SKM-1 treated with dmso at 0.1 percent for 144 hours (cell line): ENCODE data around the gene PCCA.
"Not testable (repeated sequence)": the region's sequence is repeated elsewhere in the genome, so short reads cannot be mapped to it uniquely, and the experiment has no call there.

Experiments used
- DNase-seq: peaks from one replicate; lab custom pipeline; 2025; ENCODE audit not compliant: unreplicated experiment; lab: John Stamatoyannopoulos, UW

PCCA gene

GRCh38 chr13:100300243-100300642 is 211.3 kb downstream of the PCCA start:
- no peak for DNase-seq

GRCh38 chr13:100300708-100301107 is 211.8 kb downstream of the PCCA start:
- no peak for DNase-seq

GRCh38 chr13:100301418-100301817 is 212.5 kb downstream of the PCCA start:
- no peak for DNase-seq

GRCh38 chr13:100302391-100302790 is 213.5 kb downstream of the PCCA start:
- DNase-seq = no peak

GRCh38 chr13:100304229-100304628 is 215.3 kb downstream of the PCCA start:
- DNase-seq = no peak

GRCh38 chr13:100305398-100305797 is 216.5 kb downstream of the PCCA start:
- no peak for DNase-seq

GRCh38 chr13:100306030-100306429 is 217.1 kb downstream of the PCCA start:
- DNase-seq = no peak

- DNase-seq = no peak
These were observed 217.6 kb downstream of the PCCA start for GRCh38 chr13:100306434-100306999.

GRCh38 chr13:100314132-100314910 is 225.4 kb downstream of the PCCA start:
- no peak for DNase-seq

- no peak for DNase-seq
These were observed 226.6 kb downstream of the PCCA start for GRCh38 chr13:100315522-100315921.

- DNase-seq = not testable (repeated sequence)
These were observed 229.6 kb downstream of the PCCA start for GRCh38 chr13:100318473-100318872.

- DNase-seq = no peak
These were observed 235.0 kb downstream of the PCCA start for GRCh38 chr13:100323937-100324336.

- DNase-seq = no peak
These were observed 241.8 kb downstream of the PCCA start for GRCh38 chr13:100330662-100331061.

- DNase-seq = no peak
These were observed 244.2 kb downstream of the PCCA start for GRCh38 chr13:100333141-100333540.

- DNase-seq = no peak
These were observed 245.3 kb downstream of the PCCA start for GRCh38 chr13:100334214-100334613.

GRCh38 chr13:100336795-100337516 is 248.1 kb downstream of the PCCA start:
- no peak for DNase-seq

- DNase-seq = no peak
These were observed 249.4 kb downstream of the PCCA start for GRCh38 chr13:100338275-100338674.

GRCh38 chr13:100339411-100339940 is 250.6 kb downstream of the PCCA start:
- DNase-seq = no peak

GRCh38 chr13:100340865-100341264 is 252.0 kb downstream of the PCCA start:
- DNase-seq = no peak

GRCh38 chr13:100341327-100341726 is 252.4 kb downstream of the PCCA start:
- no peak for DNase-seq

GRCh38 chr13:100344544-100344943 is 255.7 kb downstream of the PCCA start:
- no peak for DNase-seq

- no peak for DNase-seq
These were observed 259.1 kb downstream of the PCCA start for GRCh38 chr13:100347968-100348367.
